Measurements from ENCODE around the gene SDHB. TPM values are rescaled to one million over a fixed set of nuclear protein-coding genes. Genes with fewer than 3 reads are reported as not detected.

The SDHB gene
- total and polyA plus RNA-seq, 2 of the 8 experiments (the other 6 are each of a cell fraction or from before 2014, with no cell fraction given) = 84.0 to 98.7 TPM

GRCh38 chr1:16982902-16983301 is 70.9 kb downstream of the SDHB start (continued):
- no peak for TF ChIP-seq RXRA (IDR thresholded peaks at IDR 0.05; ENCODE audit: insufficient read depth, low read depth, low read length)
- TF ChIP-seq USF2 (IDR thresholded peaks at IDR 0.05; ENCODE audit: low read length) = no peak
- TF ChIP-seq CBX8 (IDR thresholded peaks at IDR 0.05; ENCODE audit: borderline replicate concordance, low read depth, low read length) = no peak
- TF ChIP-seq CTBP2 (IDR thresholded peaks at IDR 0.05; ENCODE audit: borderline replicate concordance, insufficient read depth, insufficient read length, low read length) = no peak
- TF ChIP-seq NRF1 (IDR thresholded peaks at IDR 0.05; ENCODE audit: low read depth, low read length) = no peak
- no peak for TF ChIP-seq GABPA (IDR thresholded peaks at IDR 0.05; ENCODE audit: borderline replicate concordance, insufficient read depth, low read length)
- TF ChIP-seq TBP (IDR thresholded peaks at IDR 0.05; ENCODE audit: low read depth, low read length) = no peak
